Glomerular endothelial cell (primary cell): ENCODE measurements around the gene MSI1. TPM values are rescaled to one million over a fixed set of nuclear protein-coding genes. Genes with fewer than 3 reads are reported as not detected.

Source experiments
- DNase-seq: peaks from one replicate; pipeline ENCODE4 v3.0.0-alpha.2; 2011; ENCODE audit warnings: low read depth, low spot score; ENCODE audit errors: extremely low read depth
- total RNA-seq: library from RNA; depleted of rRNA; stranded (reverse); fragments of >200 nt; gene quantifications from 2 replicates; pipeline ENCODE4 v1.2.3, GENCODE V29; 2015

The MSI1 gene
- total RNA-seq, 1 donor from 2014 or later, result not detected

DNA sequence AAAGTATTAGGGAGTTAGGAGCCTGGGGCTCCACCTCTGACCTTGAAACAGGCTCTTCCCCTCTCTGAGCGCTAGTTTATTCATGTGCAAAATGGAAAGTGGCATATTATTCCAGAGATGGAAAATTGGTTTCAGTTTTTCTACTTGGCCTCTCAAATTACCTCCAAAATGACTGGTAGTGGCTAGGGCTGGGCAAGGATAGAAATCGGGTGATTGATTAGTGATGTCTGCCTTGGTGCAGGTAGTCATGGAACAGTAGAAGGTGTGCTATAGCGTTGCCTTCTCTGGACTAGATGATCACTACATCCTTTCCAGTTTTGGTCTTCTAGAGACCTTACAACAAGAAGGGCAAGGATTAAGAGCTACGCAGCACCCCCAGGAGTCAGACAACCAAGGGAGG, 8.6 kb upstream of the MSI1 start:
- no peak for DNase-seq

DNA sequence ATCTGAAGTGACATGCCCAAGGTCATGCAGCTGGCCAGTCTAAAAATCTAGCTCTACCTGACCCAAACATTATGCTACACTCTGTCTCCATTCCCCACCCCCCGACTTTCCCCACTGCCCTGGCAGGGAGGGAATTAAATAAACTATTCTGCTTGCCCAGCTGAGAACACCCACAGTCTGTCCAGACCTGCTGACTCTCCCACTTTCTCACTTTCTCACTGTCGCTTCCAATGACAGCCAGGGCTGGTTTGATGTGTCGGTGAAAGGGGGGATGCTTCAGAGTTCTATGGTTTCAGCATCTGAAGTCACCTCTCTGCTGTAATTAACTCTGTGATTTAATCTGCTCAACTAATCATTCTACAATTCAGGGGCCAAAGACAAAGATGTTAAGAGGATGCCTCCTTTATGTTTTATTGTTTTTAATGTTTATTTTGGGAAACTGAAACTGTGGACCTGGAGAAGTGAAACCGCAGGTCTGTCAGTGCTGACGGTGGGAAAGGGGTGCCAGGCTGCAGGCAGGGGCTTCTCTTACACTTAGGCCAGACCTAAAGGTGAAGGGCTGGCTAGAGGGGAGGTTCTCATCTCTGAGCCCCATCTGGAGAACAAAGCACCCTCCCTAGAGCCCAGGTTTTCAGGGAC, 8.1 kb upstream of the MSI1 start:
- no peak for DNase-seq

DNA sequence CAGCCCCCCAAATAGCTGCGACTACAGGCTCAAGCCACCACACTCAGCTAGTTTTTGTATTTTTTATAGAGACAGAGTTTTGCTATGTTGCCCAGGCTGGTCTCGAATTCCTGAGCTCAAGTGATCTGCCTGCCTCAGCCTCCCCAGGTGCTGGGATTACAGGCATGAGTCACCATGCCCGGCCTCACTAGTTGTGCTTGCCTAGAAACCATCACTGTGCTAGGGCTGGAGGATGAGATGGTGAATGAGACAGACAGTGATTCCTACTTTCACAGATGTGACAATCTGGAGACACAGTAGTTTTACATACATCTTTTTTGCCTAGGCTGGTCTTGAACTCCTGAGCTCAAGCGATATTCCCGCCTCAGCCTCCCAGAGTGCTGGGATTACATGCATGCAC, 7.5 kb upstream of the MSI1 start:
- no peak for DNase-seq

GRCh38 chr12:120376009-120376408, 7.0 kb upstream of the MSI1 start:
- no peak for DNase-seq

- DNase-seq, result no peak
Measured at GRCh38 chr12:120373683-120374082, 4.7 kb upstream of the MSI1 start.

DNA sequence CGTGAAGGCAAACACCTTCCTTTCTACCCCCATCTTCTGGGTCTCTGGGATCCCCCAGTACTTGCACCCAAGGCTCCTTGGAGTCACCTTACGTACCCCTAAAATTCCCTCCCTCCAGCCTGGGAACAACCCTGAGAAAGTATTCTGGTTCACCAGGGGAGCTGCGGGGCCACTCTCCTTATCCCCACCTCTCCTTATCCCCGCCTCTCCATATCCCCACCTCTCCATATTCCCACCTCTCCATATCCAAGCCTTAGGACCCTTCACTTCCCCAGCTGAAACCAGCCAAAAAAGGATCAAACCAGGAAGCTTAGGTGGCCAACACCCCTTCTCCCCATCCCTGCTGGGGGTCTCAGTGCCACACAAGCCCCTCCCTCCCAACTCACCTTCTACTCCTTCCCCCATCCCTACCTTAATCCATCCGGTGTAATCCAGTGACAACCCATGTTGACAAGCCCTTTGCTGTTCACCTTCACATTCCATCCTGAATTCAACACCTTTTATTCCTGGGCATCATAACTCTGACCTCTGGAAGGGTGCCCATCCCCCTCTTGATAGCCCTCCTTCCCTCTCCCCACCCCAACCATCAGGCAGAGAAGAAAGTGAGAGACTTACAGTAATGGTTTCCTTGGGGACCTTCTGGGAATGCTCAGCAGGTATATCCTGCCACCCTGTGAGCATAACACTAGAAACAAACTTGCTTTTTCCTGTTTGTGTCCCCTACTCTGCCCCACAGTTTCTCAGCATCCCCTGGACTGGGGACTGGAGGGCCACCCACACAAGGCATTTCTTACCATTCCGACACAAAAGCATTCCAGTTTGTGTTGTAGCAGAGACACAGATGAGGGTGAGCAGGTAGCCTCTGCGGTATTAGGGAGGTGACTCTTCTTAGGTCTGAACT, 1.6 kb upstream of the MSI1 start:
- no peak for DNase-seq

DNA sequence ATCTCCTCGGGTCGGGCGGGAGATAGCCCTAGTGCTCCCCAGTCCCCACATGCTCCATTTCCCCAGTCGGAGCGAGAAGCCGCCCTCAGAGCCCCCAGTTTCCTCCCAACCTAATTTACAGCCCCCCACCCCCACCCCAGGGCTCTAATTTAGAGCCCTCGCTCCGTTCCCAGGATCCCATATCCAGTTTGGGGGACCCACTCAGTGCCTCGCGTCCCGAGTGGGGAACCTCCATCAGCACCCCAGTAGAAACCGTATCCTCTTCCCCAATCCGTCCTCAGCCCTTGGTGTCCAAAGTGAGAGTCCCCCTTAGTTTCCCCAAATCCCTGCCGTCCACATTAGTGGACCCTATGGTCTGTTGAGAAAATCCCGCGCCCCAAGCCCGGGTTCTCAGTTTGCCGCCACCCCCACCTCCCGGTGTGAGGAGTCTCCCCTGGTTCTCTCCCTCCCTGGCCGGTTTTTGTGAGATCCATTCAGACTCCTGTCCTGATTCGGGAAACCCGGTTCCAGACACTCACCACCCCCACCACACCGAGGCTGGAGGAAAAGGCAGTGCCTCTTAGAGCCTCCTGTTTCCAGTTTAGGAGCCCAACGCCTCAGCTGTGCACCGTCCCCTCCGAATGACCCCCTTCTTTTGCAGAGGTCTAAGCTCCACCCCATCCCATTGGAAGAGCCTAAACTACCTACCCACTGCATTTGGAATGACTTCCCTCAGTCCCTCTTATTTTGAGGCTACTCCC, 809 bp upstream of the MSI1 start:
- no peak for DNase-seq

DNA sequence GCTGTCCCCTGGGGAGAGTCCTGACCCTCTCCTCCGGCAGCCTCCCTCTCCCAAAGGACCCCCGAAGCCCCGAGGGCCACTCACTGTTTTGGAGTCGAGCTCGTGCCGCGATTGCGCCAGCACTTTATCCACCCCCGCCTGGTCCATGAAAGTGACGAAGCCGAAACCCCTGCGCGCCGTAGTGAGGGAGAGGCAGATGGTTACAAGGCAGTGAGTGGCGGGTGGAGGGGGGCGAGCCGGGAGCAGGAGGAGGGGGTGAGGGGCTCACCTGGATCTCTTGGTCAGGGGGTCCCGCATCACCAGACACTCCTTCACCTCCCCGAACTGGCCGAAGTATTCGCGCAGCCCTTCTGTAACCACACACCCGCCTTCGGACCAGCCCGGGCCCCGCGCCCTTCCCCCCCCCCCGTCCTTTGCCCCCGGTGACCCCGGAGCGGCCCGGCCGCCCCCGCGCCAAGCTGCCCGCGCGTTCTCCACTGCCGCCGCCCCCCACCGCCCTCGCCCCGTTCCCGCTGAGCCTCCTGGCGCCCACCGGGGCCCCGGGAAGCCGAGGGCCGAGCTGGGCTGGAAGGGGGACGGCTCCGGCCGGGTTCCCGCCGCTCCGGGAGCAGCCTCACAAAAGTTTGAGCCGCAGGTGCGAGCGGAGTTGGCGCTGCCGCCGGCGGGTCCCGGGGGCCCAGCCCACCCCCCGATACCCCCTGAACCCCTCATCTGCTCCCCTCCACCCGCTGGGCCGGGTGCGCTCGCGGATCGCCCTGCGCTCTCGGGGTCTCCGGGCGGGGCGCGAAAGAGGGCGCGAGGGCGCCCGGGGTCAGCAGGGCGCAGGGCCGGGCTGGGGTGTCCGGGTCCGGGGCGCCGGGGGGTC, 808 bp downstream of the MSI1 start:
- DNase-seq, result no peak

- DNase-seq, result no peak
Measured at GRCh38 chr12:120367233-120367923, 1.6 kb downstream of the MSI1 start.

DNA sequence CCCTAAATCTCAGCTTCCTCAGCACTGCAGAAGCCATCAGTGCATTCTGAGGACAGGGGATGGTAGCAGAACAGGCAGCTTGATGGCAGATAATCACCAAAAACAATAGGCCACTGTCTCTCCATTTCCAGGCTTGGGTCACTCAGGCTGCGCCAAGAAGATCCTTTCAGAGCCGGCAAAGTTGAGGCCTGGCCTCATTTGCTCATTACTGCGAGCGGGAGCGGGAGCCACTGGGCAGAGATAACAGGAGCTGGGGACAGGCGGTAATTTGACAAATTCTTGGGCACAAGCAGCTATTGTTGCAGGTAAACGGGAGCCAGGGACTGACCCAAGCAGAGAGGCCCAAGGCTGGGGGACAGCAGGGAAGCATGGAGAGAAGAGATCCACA, 2.1 kb downstream of the MSI1 start:
- DNase-seq, result no peak

DNA sequence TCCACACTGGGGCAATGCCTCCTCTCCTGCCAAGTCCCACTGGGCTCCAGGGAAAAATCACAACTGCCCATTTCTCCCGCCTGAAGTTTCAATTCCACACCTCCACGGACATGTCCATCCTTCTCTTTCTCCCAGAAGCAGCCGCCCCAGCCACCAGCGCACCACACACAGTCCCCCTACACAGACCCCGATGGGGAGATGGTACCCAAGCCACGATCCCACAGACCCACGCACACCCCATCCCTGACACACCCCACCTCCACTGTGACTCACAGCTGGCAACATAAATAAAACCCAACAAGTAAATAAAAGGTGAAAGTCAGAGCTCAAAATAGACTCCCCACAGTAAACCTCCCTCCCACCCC, 2.6 kb downstream of the MSI1 start:
- DNase-seq, result no peak

- DNase-seq, result no peak
Measured at GRCh38 chr12:120365675-120366340, 3.2 kb downstream of the MSI1 start.

- DNase-seq, result no peak
Measured at GRCh38 chr12:120364487-120364886, 4.5 kb downstream of the MSI1 start.

DNA sequence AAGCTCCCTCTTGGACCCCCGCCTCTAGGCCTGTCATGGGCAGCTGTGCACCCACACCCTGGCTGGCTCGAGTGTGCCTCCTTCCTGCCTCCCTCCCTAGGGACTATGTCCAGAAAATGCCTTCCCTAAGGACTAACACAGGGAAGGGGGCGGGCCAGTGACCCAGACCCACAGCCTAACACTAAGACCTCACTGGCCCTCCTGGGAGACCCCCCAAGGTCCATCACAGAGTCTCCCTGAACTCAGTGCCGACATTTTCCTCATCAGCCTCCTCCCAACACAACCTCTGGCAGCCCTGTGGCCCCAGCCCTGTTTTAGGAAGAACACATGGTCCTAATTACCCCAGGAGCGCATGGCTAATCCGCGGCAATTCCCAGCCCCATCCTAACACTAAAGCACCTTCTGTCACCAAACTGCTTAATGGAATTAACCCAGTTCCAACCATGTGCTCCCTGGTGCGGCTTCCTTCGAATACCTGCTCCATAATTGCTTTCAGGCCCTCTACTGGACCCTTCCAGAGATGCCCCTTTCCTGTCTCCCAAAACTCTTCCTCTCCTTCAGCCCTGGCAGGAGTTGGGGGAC, 5.6 kb downstream of the MSI1 start:
- DNase-seq, result no peak

DNA sequence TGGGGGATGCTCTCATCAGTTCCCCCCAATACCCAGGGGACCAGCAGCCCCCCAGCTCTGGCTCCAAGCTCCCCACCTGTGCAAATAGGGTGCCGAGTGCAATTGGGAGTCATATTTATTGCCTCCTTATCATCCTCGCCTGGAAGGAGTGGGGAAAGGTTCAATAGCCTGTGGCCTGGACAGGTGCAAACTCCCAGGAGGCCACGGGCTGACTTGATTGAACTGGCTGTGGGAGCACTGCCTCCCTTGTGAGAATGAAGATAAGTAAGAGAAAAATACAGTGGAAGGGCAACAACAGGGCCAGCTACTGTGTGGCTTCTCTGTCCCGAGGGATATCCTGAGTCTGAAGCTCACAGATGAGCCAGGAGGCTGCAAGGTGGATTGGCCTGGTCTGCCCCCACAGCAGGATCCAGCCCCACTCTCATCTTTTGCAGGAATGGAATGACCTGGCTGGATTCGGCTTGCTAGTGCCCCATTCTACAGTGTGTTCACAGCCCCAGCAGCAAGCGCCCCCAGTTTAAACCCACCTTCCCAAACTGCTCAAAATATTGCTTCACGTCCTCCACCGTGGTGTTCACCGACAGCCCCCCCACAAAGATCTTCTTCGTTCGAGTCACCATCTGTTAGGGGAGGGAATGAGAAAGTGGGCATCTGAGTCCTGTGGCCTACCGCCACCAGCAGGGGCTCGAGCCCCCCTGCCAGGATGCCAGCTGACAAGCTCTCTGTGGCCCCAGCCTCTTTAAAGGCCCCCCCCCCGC, 6.3 kb downstream of the MSI1 start:
- no peak for DNase-seq

GRCh38 chr12:120361506-120362208, 7.3 kb downstream of the MSI1 start:
- DNase-seq, result no peak

GRCh38 chr12:120359128-120359527, 9.8 kb downstream of the MSI1 start:
- no peak for DNase-seq
